Measurements from ENCODE around the gene ARSD. TPM values are rescaled to one million over a fixed set of nuclear protein-coding genes. Genes with fewer than 3 reads are reported as not detected.

ARSD gene, protein sequence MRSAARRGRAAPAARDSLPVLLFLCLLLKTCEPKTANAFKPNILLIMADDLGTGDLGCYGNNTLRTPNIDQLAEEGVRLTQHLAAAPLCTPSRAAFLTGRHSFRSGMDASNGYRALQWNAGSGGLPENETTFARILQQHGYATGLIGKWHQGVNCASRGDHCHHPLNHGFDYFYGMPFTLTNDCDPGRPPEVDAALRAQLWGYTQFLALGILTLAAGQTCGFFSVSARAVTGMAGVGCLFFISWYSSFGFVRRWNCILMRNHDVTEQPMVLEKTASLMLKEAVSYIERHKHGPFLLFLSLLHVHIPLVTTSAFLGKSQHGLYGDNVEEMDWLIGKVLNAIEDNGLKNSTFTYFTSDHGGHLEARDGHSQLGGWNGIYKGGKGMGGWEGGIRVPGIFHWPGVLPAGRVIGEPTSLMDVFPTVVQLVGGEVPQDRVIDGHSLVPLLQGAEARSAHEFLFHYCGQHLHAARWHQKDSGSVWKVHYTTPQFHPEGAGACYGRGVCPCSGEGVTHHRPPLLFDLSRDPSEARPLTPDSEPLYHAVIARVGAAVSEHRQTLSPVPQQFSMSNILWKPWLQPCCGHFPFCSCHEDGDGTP
- total RNA-seq (2022; extraction: Qiagen RNA extraction): 12.4 to 15.4 TPM (median 12.6 TPM) in 5 replicates

DNA sequence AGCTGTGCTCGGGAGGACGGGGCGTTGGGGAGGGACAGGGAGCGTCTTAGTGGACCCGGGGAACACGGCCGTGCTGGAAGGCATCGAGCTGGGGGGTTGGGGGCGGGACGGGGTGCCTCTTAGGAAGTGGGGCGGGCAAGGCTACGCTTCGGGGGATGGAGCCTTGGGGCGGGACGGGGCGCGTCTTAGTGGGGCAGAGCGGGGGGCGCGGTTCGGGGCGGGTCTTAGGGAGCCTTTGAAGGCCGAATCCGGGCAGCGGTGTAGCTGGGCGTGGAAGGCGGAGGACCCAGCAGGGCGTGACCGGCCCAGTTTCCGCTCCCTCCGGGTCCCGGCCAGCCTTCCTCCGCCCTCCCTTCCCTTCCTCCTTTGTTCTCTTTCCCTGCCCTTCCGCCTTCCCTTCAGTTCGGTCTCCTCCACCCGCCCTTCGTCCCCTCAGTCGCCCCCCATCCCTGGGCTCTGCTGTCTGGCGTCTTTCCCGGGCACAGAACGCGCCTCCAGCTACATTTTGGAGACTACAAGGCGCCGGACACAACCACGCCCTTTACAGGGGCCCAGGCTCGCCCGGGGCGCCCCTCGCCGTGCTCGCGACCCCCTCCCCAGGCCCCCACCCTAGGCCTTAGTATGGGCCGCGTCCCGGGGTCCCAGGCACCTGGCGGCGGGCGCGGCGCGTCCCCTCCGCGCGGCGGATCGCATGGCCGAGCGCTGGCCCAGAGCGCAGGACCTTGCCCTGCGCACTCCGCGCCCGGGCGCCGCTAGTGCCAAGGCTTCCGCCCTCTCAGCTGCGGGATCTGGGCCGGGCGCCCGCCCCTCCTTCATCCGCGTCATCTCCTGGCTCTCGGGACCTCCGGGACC lies at the start of gene ARSD:
Gene ARSD (minus strand): TSS at position 757 of the 852 bp plus-strand sequence. CDS start 64 bp downstream, at position 693.

Other genes with a start within 250 kb of the ARSD start
- 262 to 274 TPM (median 265 TPM) in 5 replicates for gene CD99, start 238.0 kb downstream of the ARSD start, total RNA-seq (2022; extraction: Qiagen RNA extraction)
- 0.07 to 0.09 TPM in 2 of 5 replicates, not detected in the others for gene XG, start 177.3 kb downstream of the ARSD start, total RNA-seq (2022; extraction: Qiagen RNA extraction)
- gene GYG2, start 100.4 kb downstream of the ARSD start, total RNA-seq (2022; extraction: Qiagen RNA extraction): 3.0 to 5.0 TPM (median 4.5 TPM) in 5 replicates
- gene ARSH, start 77.2 kb upstream of the ARSD start, total RNA-seq (2022; extraction: Qiagen RNA extraction): not detected in 5 replicates
- gene ARSF, start 112.1 kb upstream of the ARSD start, total RNA-seq (2022; extraction: Qiagen RNA extraction): not detected in 5 replicates

Measured in A549 treated with CORT108297 at 1 μM for 4 hours (cell line).